GM19324 (cell line): ENCODE measurements around the gene APBA2.

Source experiments
- ATAC-seq: cut with Tn5 transposase; IDR thresholded peaks from one replicate; pipeline ENCODE4 v1.9.1; 2021; ENCODE audit warnings: mild to moderate bottlenecking, moderate library complexity; ENCODE audit not compliant: unreplicated experiment, low FRiP score

The APBA2 gene

GRCh38 chr15:29110176-29110575, 224.4 kb downstream of the APBA2 start:
- no peak for ATAC-seq

GRCh38 chr15:29110733-29111132, 225.0 kb downstream of the APBA2 start:
- no peak for ATAC-seq

- no peak for ATAC-seq
These were observed 226.0 kb downstream of the APBA2 start for GRCh38 chr15:29111705-29112281.

- no peak for ATAC-seq
These were observed 227.8 kb downstream of the APBA2 start for GRCh38 chr15:29113336-29114220.

GRCh38 chr15:29114221-29115092, 228.7 kb downstream of the APBA2 start:
- no peak for ATAC-seq

GRCh38 chr15:29115093-29115991, 229.6 kb downstream of the APBA2 start:
- no peak for ATAC-seq

- ATAC-seq: no peak
These were observed 231.4 kb downstream of the APBA2 start for GRCh38 chr15:29116970-29117700.

- ATAC-seq: no peak
These were observed 232.0 kb downstream of the APBA2 start for GRCh38 chr15:29117778-29118177.

- no peak for ATAC-seq
These were observed 234.1 kb downstream of the APBA2 start for GRCh38 chr15:29119847-29120246.

- ATAC-seq: no peak
These were observed 235.0 kb downstream of the APBA2 start for GRCh38 chr15:29120593-29121368.

- ATAC-seq: no peak
These were observed 235.5 kb downstream of the APBA2 start for GRCh38 chr15:29121369-29121656.

- no peak for ATAC-seq
These were observed 236.1 kb downstream of the APBA2 start for GRCh38 chr15:29121907-29122306.

GRCh38 chr15:29122506-29122905, 236.7 kb downstream of the APBA2 start:
- no peak for ATAC-seq

GRCh38 chr15:29123171-29123570, 237.4 kb downstream of the APBA2 start:
- ATAC-seq: no peak

- ATAC-seq: no peak
These were observed 238.2 kb downstream of the APBA2 start for GRCh38 chr15:29123991-29124390.

- no peak for ATAC-seq
These were observed 239.0 kb downstream of the APBA2 start for GRCh38 chr15:29124581-29125381.

- no peak for ATAC-seq
These were observed 239.8 kb downstream of the APBA2 start for GRCh38 chr15:29125382-29126207.
